Measurements from ENCODE around the gene STK11IP. TPM values are rescaled to one million over a fixed set of nuclear protein-coding genes. Genes with fewer than 3 reads are reported as not detected.

The STK11IP gene
- total RNA-seq, 1 experiment from 2014 or later, result 40.6 TPM

DNA sequence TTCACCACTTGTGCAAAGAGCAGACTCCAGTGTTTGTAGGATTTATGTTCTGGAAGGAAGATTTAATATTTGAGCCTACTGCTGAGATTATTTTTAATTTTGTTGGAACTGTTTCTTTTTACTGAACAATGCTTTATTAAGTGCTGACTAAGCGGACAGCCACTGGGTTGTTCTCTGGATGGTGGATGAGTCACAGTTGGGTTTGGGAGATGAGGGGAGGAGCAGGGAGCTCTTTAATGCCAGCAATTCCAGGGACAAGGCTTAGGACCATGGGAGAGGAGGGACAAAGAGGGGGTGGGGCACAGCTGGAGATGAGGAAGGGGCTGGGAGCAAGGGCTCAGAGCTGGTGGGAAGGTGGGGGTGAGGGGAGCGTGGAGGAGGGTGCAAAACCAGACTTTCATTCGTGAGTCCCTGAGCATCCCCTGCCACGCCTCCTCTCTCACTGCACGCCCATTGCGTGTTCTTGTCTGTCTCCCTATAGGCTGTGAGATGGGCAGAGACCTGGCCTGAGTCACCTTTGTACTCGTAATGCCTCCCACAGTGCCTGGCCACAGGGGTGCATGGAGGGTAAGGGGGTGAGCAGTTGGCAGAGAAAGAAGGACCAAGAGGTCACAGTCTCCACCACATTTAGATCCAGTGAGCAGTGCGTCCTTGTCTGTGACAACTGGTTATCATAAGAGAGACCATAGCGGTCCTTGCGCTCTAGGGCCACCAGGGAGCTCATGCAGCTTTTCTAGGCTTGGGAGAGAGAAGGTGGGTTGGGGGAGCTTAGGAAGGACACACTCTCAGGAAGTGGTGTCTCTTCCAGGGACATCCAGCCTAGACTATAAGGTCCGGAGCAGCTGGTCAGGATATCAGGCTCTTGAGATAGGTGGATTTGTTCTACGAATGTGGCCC, 48.2 kb downstream of the STK11IP start:
- H3K27ac ChIP-seq, result no peak overlapping the region
- H3K9me3 ChIP-seq (ENCODE audit: insufficient read depth, low read depth), result no peaks in the 10 kb centered on the region
- intact Hi-C loops (cut with micrococcal nuclease; ENCODE audit: unreplicated experiment), result no loop called here
- H3K36me3 ChIP-seq (ENCODE audit: low read depth), result no peaks in the 10 kb centered on the region
- POLR2A ChIA-PET (ENCODE audit: unreplicated experiment), result interaction anchor here (0.6 to 1.7 kb wide), 7 partner anchors 16 to 617 kb away, joined by 3 to 12 read pairs (median 5); no protein-coding TSS in a partner anchor
- H3F3A ChIP-seq (ENCODE audit: insufficient read depth, low read depth), result peaks cover 8% of the 10 kb centered on the region; the same call in 1 of the 2 replicates
- H3K79me2 ChIP-seq (ENCODE audit: low read depth), result no peaks in the 10 kb centered on the region
- no TSS peak for BruUV-seq (replicated peaks)
- DNase-seq, result no peak
- CTCF ChIA-PET, result interaction anchor here (0.5 to 0.6 kb wide), 2 partner anchors 393 to 557 kb away, joined by 3 to 4 read pairs; partner anchors contain the start of gene TUBA4B
- H3K4me1 ChIP-seq (replicated peaks; ENCODE audit: insufficient read depth), result peaks cover 18% of the 10 kb centered on the region
- H3K9me2 ChIP-seq (ENCODE audit: insufficient read depth), result no peaks in the 10 kb centered on the region
- no peaks in the 10 kb centered on the region for H4K20me1 ChIP-seq (ENCODE audit: insufficient read depth)
- no peaks in the 10 kb centered on the region for H3K27me3 ChIP-seq (ENCODE audit: insufficient read depth, low read depth)
- H2AFZ ChIP-seq, result no peak overlapping the region
- TF ChIP-seq, protein P1, sequence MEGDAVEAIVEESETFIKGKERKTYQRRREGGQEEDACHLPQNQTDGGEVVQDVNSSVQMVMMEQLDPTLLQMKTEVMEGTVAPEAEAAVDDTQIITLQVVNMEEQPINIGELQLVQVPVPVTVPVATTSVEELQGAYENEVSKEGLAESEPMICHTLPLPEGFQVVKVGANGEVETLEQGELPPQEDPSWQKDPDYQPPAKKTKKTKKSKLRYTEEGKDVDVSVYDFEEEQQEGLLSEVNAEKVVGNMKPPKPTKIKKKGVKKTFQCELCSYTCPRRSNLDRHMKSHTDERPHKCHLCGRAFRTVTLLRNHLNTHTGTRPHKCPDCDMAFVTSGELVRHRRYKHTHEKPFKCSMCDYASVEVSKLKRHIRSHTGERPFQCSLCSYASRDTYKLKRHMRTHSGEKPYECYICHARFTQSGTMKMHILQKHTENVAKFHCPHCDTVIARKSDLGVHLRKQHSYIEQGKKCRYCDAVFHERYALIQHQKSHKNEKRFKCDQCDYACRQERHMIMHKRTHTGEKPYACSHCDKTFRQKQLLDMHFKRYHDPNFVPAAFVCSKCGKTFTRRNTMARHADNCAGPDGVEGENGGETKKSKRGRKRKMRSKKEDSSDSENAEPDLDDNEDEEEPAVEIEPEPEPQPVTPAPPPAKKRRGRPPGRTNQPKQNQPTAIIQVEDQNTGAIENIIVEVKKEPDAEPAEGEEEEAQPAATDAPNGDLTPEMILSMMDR (conservative IDR thresholded peaks at IDR 0.05), result no peak
- no peak for TF ChIP-seq EZH2 (IDR thresholded peaks at IDR 0.05; ENCODE audit: low read depth)
- no peak overlapping the region for H3K4me2 ChIP-seq
- no peak overlapping the region for H3K4me3 ChIP-seq

DNA sequence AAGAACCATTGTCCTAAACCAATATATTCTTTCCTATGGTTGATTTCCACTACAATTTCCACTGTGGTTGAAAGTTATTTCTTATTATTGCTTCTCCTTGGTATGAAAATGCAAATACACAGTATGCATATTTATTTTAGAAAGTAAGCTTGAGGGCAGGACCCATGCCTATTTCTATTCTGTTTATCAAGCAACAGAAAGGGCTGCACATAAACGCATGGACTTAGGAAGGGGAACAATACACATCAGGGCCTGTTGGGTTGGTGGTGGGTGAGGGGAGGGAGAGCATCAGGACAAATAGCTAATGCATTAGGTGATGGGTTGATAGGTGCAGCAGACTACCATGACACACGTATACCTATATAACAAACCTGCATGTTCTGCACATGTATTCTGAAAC, 50.5 kb downstream of the STK11IP start:
- Histone ChIP-seq H2AFZ (no peak overlapping the region), H3K4me1 (replicated peaks; ENCODE audit: insufficient read depth) (peaks cover 12% of the 10 kb centered on the region)
- CTCF ChIA-PET, result no interaction called here

DNA sequence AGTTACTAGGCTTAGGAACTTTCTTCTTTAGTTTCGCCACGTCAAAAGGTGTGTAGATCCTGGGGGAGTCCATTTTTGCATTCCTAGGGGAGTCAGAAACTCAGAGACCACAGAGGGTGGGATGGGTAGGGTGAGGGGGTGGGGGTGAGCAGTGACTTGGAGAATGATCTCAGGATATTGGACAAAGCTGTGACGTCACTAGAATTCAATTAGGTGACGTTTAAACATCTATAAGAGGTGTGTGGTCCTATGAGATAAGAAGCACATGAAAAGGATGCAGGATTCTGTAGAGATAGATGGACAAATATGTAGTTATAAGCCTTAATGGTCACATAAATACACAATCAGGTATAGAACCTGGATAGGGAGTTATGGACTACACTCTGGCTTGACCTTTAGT, 51.3 kb downstream of the STK11IP start:
- H3K4me1 ChIP-seq (replicated peaks; ENCODE audit: insufficient read depth), result peaks cover 12% of the 10 kb centered on the region
- no peak overlapping the region for H3K4me2 ChIP-seq
- no peaks in the 10 kb centered on the region for H3K9me2 ChIP-seq (ENCODE audit: insufficient read depth)
- CTCF ChIA-PET, result no interaction called here
- H3K27me3 ChIP-seq (ENCODE audit: insufficient read depth, low read depth), result no peaks in the 10 kb centered on the region
- no peak overlapping the region for H2AFZ ChIP-seq
- peaks cover 8% of the 10 kb centered on the region; the same call in 1 of the 2 replicates for H3F3A ChIP-seq (ENCODE audit: insufficient read depth, low read depth)
- no peaks in the 10 kb centered on the region for H3K9me3 ChIP-seq (ENCODE audit: insufficient read depth, low read depth)
- H3K79me2 ChIP-seq (ENCODE audit: low read depth), result no peaks in the 10 kb centered on the region
- no peaks in the 10 kb centered on the region for H4K20me1 ChIP-seq (ENCODE audit: insufficient read depth)
- no peak overlapping the region for H3K4me3 ChIP-seq
- intact Hi-C loops (cut with micrococcal nuclease; ENCODE audit: unreplicated experiment), result no loop called here
- no peak overlapping the region for H3K27ac ChIP-seq
- POLR2A ChIA-PET (ENCODE audit: unreplicated experiment), result interaction anchor here (0.6 kb wide), 1 partner anchor 92 kb away, joined by 17 read pairs; no protein-coding TSS in a partner anchor
- DNase-seq, result no peak
- BruUV-seq (replicated peaks), result no TSS peak
- no peaks in the 10 kb centered on the region for H3K36me3 ChIP-seq (ENCODE audit: low read depth)
- TF ChIP-seq EZH2 (IDR thresholded peaks at IDR 0.05; ENCODE audit: low read depth), result no peak
- TF ChIP-seq, protein P1 (conservative IDR thresholded peaks at IDR 0.05), result no peak

More for the DNA sequence above, 50.5 kb downstream of the STK11IP start:
- Histone ChIP-seq H3F3A (ENCODE audit: insufficient read depth, low read depth) (peaks cover 8% of the 10 kb centered on the region; the same call in 1 of the 2 replicates), H4K20me1 (ENCODE audit: insufficient read depth) (no peaks in the 10 kb centered on the region), H3K4me2 (no peak overlapping the region), H3K27ac (no peak overlapping the region), H3K79me2 (ENCODE audit: low read depth) (no peaks in the 10 kb centered on the region), H3K9me2 (ENCODE audit: insufficient read depth) (no peaks in the 10 kb centered on the region), H3K27me3 (ENCODE audit: insufficient read depth, low read depth) (no peaks in the 10 kb centered on the region), H3K36me3 (ENCODE audit: low read depth) (no peaks in the 10 kb centered on the region), H3K9me3 (ENCODE audit: insufficient read depth, low read depth) (no peaks in the 10 kb centered on the region), H3K4me3 (no peak overlapping the region)
- BruUV-seq (replicated peaks), result no TSS peak
- intact Hi-C loops (cut with micrococcal nuclease; ENCODE audit: unreplicated experiment), result no loop called here
- TF ChIP-seq, protein P1 (conservative IDR thresholded peaks at IDR 0.05), result no peak
- no peak for TF ChIP-seq EZH2 (IDR thresholded peaks at IDR 0.05; ENCODE audit: low read depth)
- POLR2A ChIA-PET (ENCODE audit: unreplicated experiment), result interaction anchor here (0.6 to 0.7 kb wide), 2 partner anchors 27 to 92 kb away, joined by 5 to 17 read pairs; no protein-coding TSS in a partner anchor
- no peak for DNase-seq

All from PC-9 (cell line).